ENCODE data around the gene FOLH1.
"Not testable (repeated sequence)": the region's sequence is repeated elsewhere in the genome, so short reads cannot be mapped to it uniquely, and the experiment has no call there.

DNA sequence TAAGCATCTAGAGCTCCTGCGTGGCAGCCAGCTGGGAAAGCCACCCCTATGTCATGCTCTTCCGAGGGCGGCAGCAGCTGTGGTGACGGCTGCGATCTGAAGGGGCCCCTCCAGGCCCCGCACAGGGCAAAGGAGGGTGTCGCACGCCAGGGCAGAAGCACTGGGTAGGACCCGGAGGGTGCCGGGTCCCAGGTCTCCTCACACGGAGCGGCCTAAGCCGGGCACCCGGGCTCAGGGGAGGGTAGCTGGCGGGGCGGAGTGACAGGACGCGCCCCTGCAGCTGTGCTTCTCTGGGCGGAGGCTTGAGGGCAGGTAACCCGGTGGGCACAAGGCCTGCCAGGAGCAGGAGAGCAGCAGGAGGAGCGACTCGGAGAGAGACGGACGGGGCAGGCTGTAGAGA is 106.0 kb downstream of the FOLH1 start:
- TF ChIP-seq, protein P1, sequence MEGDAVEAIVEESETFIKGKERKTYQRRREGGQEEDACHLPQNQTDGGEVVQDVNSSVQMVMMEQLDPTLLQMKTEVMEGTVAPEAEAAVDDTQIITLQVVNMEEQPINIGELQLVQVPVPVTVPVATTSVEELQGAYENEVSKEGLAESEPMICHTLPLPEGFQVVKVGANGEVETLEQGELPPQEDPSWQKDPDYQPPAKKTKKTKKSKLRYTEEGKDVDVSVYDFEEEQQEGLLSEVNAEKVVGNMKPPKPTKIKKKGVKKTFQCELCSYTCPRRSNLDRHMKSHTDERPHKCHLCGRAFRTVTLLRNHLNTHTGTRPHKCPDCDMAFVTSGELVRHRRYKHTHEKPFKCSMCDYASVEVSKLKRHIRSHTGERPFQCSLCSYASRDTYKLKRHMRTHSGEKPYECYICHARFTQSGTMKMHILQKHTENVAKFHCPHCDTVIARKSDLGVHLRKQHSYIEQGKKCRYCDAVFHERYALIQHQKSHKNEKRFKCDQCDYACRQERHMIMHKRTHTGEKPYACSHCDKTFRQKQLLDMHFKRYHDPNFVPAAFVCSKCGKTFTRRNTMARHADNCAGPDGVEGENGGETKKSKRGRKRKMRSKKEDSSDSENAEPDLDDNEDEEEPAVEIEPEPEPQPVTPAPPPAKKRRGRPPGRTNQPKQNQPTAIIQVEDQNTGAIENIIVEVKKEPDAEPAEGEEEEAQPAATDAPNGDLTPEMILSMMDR (IDR thresholded peaks at IDR 0.05; ENCODE audit: low read depth, low read length): not testable (repeated sequence)
- TF ChIP-seq EZH2phosphoT487 (IDR thresholded peaks at IDR 0.05; ENCODE audit: low read depth): not testable (repeated sequence)

Data from OCI-LY3 (cell line).